Choroid plexus epithelial cell (primary cell): Measurements from ENCODE around the gene CD300A.

ENCODE experiments used
- DNase-seq: peaks from one replicate; pipeline ENCODE4 v3.0.0-alpha.2; 2010; ENCODE audit warnings: low read depth
- H3K4me3 ChIP-seq: 2 replicates; pipeline ENCODE4 v1.5.1; 2011; ENCODE audit warnings: low read depth, mild to moderate bottlenecking, control low read depth, low read length, moderate library complexity
- TF ChIP-seq, protein P1 (sequence below): conservative IDR thresholded peaks from 2 replicates; pipeline ENCODE4 v1.5.1; 2011; ENCODE audit warnings: low read depth, mild to moderate bottlenecking, control low read depth, inconsistent platforms, low read length, moderate library complexity

The CD300A gene

GRCh38 chr17:74427048-74427762, 39.2 kb upstream of the CD300A start:
- DNase-seq = no peak
- no peak overlapping the region for H3K4me3 ChIP-seq
- TF ChIP-seq, protein P1, sequence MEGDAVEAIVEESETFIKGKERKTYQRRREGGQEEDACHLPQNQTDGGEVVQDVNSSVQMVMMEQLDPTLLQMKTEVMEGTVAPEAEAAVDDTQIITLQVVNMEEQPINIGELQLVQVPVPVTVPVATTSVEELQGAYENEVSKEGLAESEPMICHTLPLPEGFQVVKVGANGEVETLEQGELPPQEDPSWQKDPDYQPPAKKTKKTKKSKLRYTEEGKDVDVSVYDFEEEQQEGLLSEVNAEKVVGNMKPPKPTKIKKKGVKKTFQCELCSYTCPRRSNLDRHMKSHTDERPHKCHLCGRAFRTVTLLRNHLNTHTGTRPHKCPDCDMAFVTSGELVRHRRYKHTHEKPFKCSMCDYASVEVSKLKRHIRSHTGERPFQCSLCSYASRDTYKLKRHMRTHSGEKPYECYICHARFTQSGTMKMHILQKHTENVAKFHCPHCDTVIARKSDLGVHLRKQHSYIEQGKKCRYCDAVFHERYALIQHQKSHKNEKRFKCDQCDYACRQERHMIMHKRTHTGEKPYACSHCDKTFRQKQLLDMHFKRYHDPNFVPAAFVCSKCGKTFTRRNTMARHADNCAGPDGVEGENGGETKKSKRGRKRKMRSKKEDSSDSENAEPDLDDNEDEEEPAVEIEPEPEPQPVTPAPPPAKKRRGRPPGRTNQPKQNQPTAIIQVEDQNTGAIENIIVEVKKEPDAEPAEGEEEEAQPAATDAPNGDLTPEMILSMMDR = no peak

GRCh38 chr17:74427763-74428153, 38.7 kb upstream of the CD300A start:
- H3K4me3 ChIP-seq = no peak overlapping the region
- DNase-seq = no peak
- TF ChIP-seq, protein P1 = no peak

GRCh38 chr17:74429604-74430384, 36.6 kb upstream of the CD300A start:
- no peak overlapping the region for H3K4me3 ChIP-seq
- no peak for DNase-seq
- TF ChIP-seq, protein P1 = no peak

- TF ChIP-seq, protein P1 = no peak
- DNase-seq = no peak
- no peak overlapping the region for H3K4me3 ChIP-seq
These were observed 36.1 kb upstream of the CD300A start for GRCh38 chr17:74430385-74430705.

DNA sequence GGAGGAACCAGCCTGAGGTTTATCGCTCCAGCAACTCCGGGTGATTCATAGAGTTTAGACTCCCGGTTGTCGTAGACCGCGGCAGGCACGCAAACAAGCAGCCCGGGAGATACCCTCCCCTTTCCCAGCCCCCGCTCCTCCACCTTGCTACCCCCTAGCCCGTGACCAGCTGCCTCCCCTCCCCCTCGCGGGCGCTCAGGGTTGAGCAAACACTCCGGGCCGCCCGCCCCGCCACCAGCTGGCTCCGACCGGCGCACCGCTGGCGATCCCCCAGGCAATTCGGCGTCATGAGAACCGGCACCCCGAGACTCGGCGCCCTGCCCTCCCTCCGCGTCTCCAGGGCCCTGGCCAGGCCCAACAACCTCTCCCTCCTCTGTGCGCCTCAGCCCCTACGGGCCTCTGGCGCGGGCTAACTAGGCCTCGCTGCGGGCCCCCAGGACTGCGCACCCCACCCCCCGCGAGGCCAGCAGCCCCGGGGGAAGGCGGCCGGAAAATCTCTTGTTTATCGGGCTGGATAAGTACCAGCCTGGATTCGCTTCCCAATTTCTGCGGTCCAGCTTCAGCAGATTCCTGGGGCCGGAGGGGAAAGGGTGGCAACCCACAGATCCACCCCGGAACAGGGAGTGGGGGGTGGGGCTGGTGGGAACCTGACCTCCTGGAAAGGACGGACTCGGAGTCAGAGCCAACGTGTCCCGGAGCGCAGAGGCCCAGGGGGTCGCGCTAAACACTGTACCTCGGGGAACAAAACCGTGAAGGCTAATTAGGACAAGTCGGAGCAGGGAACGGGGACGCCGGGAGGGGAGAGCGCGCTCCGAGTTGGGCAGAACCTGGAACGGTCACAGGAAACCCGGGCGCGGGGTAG, 35.5 kb upstream of the CD300A start:
- peak overlapping the region; percentile 26 for H3K4me3 ChIP-seq
- DNase-seq = peak; percentile 46
- TF ChIP-seq, protein P1 = no peak

DNA sequence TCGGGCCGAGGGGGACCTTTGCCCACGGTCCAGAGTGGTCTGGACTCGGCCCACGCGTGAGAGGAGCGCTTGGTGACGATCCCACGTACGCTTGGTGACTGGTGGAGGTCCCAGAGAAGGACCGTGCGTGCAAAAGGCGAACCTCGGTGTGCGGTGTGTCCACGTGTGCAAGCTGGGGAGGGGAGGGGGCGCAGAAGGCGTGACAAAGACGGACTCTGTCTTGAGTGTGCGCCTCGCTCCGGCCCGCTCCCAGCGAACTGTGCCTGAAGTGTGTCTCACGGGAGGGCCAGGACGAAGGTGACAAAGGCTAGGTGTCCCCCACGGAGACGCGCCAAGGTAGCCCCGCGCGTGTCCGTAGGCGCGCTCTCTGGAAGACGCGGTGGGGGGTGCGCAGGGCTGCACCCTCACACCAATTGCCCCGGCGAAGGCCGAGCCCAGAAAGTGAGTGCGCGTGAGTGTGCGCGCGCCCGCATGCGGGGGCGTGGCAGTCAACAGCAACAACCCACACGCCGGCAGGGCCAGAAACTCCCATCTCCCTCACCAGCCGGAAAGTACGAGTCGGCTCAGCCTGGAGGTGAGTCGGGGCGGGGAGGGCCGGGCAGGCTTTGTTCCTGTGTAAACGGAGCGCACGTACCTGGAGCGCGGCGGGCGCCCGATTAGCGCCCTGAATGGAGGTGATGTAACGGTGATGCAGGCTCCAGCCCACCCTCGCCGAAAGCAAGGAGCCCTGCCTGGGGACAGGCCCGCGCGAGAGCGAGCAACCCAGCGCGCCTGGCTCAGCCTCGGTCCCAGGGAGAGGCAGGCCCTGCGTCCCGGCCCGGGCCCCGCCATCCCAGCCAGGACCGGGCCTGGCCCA, 34.6 kb upstream of the CD300A start, which contains the start of gene GPRC5C:
Gene GPRC5C (plus strand): TSS at position 521 of the 856 bp plus-strand sequence. CDS start 7,689 bp downstream, outside the sequence.
- TF ChIP-seq, protein P1 = no peak
- no peak for DNase-seq
- H3K4me3 ChIP-seq = peak within 1 kb of the TSS; percentile 26
